NCI-H1048 (cell line): ENCODE data around the gene UCP3.

Experiments
- DNase-seq: peaks from one replicate; lab custom pipeline; 2025; lab: John Stamatoyannopoulos, UW

The UCP3 gene

GRCh38 chr11:74018331-74019005 lies 9.6 kb upstream of the UCP3 start:
- DNase-seq: no peak

- no peak for DNase-seq
These were observed 8.7 kb upstream of the UCP3 start for GRCh38 chr11:74017631-74018030.

DNA sequence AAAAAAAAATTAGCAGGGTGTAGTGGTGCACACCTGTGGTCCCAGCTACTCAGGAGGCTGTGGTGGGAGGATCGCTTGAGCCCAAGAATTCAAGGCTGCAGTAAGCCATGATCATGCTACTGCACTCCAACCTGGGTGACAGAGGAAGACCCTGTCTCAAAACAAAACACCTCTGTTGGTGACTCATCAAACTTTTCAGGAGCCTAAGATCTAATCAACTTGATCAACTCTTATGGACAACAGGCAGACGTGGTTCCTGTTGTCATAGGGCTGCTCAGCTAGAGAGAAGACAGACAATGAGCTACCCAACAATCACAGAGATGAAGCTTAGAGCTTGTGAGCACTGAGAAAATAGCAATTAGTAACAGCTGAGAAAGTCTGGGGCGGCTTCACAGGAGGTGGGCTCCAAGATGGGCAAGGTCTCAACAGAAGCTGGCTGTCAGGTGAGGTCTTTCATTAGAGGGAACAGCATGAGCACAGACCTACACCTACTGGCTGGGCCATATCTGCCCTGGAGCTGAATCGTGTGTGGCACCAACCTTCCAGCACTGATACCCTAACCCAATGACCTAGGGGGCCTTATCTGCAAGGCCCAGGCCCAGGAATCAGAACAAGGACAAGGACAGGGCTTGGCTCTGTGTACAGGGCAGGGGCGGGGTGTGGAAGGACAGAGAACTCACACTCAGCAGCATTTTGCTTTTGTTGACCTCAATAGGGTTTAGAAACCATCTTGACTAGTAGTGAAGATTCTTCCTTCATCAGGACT lies 7.2 kb upstream of the UCP3 start:
- no peak for DNase-seq

GRCh38 chr11:74014880-74015279 lies 6.0 kb upstream of the UCP3 start:
- no peak for DNase-seq

DNA sequence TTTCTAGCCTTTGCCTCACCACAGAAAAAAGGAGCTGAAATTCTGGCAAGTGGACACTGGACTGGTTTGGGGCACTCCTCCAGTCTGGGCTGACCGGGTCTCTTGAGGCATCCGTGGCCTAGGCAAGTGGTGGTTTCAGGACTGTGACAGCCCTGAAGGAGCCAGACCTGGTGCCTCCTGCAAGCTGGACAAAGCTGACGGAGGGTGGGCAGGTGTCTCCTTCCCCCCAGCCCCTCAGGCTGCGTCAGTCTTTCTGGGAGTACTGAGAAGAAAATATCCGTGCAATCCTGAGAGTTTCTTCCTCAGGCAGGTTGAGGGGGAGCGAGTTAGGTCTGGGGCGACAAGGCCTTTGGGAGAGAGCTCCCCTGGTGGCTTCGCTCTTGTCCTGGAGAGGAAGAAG lies 4.3 kb upstream of the UCP3 start:
- no peak for DNase-seq

GRCh38 chr11:74012074-74012809 lies 3.4 kb upstream of the UCP3 start:
- no peak for DNase-seq

DNA sequence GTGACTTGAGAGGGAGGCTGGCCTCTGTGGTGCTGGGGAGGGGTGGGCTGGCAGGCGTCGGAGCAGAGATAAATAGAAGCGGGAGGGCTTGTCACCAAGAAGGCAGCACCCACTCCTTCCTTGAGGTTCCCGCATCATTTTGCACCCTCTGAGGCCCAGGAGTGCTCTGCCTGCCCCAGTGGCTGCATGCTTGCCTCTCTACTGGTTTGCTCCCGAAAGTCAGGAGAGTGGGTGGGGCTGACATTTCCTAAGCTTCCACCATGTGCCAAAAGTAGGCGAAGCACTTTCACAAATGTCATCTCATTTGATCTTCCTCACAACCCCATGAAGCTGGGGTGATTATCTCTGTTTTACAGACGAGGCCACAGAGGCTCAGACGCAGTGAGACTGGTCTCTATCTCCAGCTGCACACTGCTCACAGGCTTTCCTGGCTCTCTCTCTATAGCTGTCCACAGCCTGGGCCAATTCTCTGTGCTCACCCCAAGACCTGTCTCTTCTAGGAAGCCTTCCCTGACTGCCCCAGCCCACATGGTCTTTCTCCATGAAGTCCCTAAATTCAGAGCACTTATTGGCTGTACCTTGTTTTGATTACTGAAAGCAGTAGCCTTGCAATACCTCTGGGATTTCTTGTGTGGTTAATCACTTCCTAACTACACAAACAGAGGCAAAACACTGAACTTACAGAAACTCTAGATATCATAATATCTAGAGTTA lies 2.6 kb upstream of the UCP3 start:
- no peak for DNase-seq

- DNase-seq: no peak
These were observed 1.7 kb upstream of the UCP3 start for GRCh38 chr11:74010306-74011300.

- DNase-seq: no peak
These were observed 905 bp upstream of the UCP3 start for GRCh38 chr11:74009675-74010305.

DNA sequence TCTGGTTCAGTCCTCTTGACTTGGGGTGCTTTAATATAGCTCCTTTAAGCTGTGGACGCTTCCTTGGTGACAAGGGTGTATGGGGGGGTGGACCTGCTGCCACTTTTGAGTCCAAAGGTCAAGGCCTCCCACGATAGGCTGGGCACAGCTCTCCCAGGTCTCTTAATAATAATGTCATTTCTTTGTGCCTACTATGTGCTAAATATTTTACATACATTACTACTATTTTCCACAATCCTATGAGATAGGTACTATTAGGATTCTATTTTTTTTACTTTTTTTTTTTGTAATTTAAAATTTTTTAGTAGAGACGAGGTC lies 304 bp upstream of the UCP3 start:
- DNase-seq: no peak

DNA sequence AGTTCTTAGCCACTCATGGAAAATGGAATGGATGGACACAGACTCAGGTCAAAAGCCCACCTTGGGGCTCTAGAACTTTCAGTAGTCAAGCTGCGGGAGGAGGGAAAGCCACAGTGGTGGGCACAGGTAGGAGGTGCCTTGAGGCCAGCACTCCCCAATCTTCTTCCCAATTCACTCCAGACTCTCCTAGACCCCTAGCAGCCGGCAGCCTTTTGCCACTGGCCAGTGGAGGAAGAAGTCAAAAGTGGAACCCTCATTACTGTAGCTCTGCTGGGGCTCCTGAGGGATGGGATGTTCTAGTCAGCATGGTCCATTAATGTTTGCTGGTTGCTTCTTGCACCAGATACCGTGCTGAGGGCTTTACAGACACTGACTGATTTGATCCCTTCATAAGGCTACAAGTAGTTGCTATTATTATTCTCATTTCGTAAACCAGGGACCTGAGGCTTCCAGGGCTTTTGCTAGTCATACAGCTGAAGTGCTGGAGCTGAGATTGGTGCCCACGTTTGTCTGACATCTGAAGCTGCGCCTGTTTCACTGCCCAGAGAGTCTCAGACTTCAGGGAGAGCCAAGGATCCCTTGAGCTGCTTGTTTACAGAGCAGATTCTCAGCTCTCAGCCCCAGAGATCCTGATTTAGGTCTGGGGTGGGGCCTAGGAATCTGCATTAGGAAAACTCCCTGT lies 1.1 kb downstream of the UCP3 start:
- DNase-seq: no peak

GRCh38 chr11:74006743-74007304 lies 2.1 kb downstream of the UCP3 start:
- no peak for DNase-seq

DNA sequence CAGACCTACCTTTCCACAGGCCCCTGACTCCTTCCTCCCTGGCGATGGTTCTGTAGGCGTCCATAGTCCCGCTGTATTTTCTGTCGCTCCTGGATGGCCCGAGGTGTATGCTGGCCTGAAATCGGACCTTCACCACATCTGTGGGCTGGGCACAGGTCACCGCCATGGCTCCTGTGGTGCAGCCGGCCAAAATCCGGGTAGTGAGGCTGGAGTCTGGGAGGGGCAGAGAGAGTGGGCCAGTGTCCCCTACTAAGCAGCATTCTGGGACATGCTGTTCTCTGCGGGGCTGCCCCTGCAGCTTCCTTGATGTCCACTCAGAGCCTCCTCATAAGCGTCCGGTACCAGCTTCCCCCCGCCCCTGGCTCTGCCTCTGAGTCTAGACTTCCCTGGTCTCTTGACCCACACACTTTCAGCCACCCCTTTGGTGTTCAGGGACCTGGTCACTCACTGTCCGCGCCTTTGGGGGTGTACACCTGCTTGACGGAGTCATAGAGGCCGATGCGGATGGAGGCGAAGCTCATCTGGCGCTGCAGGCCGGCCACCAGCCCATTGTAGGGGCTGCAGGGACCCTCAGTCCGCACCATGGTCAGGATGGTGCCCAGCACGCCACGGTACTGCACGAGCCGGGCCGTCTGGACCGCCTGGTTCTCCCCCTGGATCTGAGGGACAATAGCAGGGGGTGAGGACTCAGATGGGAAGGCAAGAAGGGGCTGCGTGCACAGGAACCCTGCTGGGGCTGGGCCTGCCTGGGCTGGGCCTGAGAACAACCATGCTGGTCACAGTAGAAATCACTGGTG lies 3.0 kb downstream of the UCP3 start:
- no peak for DNase-seq

- no peak for DNase-seq
These were observed 3.9 kb downstream of the UCP3 start for GRCh38 chr11:74004759-74005615.

DNA sequence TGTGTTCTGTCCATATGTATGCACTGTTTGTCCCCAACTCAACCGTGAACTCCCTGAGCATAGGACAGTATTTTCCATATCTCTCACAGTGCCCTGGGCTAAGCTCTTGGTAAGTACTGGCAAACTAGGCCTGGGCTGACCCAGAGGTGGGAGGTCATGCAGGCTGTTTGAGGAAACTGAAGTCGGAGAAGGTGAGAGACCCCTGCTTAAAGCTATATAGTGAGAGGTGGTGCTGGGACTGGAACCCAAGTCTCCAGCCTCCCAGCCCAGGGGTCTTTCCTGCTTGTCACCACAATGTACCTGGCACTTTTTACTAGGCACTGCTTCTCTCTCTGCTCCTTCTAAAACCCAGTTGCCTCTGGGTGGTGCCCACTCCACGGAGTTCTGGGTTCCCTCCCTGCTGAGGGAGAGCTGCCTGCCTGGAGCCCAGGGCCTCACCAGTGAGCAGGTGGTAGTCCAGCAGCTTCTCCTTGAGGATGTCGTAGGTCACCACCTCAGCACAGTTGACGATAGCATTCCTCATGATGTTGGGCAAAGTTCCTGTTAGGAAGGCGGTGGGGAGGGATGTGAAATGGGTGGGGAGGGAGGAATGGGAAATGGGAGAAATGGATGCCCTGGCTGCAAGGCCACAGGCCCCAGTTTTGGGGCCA lies 4.7 kb downstream of the UCP3 start:
- DNase-seq: no peak

GRCh38 chr11:74002832-74003231 lies 6.1 kb downstream of the UCP3 start:
- no peak for DNase-seq

GRCh38 chr11:74001822-74002286 lies 7.0 kb downstream of the UCP3 start:
- DNase-seq: no peak
